Ascending aorta (tissue), 2 donors: Measurements from ENCODE around the gene DLGAP4. TPM values are rescaled to one million over a fixed set of nuclear protein-coding genes. Genes with fewer than 3 reads are reported as not detected.

Source experiments
- DNase-seq, 2 donors: peaks; one replicate each; pipeline ENCODE4 v3.0.0-alpha.2; 2019; ENCODE audit warnings: low spot score in 2 of 2
- H3K27ac ChIP-seq, 2 donors: fragments of 200-600 bp; sonication (generic); one replicate each; pipeline ENCODE4 v1.5.1; 2016 to 2017; ENCODE audit warnings: mild to moderate bottlenecking in 1 of 2
- H3K27me3 ChIP-seq: fragments of 200-600 bp; sonication (generic); one replicate; pipeline ENCODE4 v1.5.1; 2017
- H3K36me3 ChIP-seq, 2 donors: fragments of 200-600 bp; sonication (generic); one replicate each; pipeline ENCODE4 v1.5.1; 2016
- H3K4me1 ChIP-seq, 2 donors: fragments of 200-600 bp; sonication (generic); one replicate each; pipeline ENCODE4 v1.5.1; 2016 to 2017; ENCODE audit warnings: mild to moderate bottlenecking in 1 of 2
- H3K4me3 ChIP-seq, 2 donors: fragments of 200-600 bp; sonication (generic); one replicate each; pipeline ENCODE4 v1.5.1; 2016 to 2017; ENCODE audit warnings: mild to moderate bottlenecking in 1 of 2
- H3K9me3 ChIP-seq, 2 donors: fragments of 200-600 bp; sonication (generic); one replicate each; pipeline ENCODE4 v1.5.1; 2016
- intact Hi-C: fragments of 100-400 bp; cut with DNase I; formaldehyde crosslinking; loops from one replicate; pipeline ENCODE4 v1.15.1; 2023
- total RNA-seq: library from RNA; depleted of rRNA; stranded (reverse); fragments of >200 nt; gene quantifications from one replicate; pipeline ENCODE4 v1.1.0, GENCODE V29; 2016
- TF ChIP-seq, protein P1 (sequence below), 3 experiments: fragments of 200-600 bp in 2 of 3; fragments of 450-650 bp in 1 of 3; sonication (generic) in 2 of 3; IDR thresholded peaks; one replicate each; pipeline ENCODE4 v1.5.1; 2016 to 2019; ENCODE audit warnings: antibody characterized with exemption in 3 of 3, mild to moderate bottlenecking in 1 of 3, moderate library complexity in 1 of 3

Gene DLGAP4
- total RNA-seq, 1 donor from 2014 or later: 98.2 TPM

DNA sequence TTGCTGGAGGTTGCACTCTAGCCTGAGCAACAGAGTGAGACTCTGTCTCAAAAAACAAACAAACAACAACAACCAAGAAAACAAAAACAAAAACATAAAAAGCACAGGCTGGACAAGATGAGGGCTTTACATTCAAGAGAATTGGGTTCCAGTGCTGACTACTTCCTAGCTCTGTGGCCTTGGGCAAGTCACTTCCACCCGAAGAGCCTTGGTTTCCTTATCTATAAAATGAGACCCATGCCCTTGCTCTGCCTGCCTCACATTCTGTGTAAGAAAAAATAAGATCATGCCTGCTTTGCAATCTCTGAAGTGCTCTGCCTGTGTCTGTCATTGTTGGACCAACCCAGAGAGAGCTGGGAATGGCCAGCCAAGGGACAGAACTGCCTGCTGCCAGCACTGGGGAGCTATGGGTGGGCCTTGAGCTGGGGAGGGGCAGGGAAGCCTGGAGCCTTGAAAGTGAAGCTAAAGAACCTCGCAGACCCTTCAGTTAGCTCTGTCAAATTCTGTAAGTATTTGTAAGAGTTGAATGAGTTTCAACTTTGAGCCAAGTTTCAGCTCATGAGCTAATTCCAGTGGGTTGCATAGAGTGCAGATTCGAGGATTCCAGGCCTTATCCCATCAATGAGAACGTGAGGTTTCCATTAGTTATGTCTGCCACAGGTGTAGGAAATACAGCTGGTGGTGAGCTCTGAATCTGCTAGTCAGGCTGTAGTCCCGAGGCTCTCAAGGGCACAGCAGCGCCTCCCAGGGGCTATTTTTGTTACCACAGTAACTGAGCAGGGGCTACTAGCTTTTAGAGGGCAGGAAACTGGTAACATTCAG is 93.2 kb downstream of the DLGAP4 start:
- no peaks in the 10 kb centered on the region for H3K9me3 ChIP-seq
- no peak overlapping the region for H3K4me3 ChIP-seq
- no peaks in the 10 kb centered on the region for H3K36me3 ChIP-seq
- peaks cover 8% of the 10 kb centered on the region for H3K27me3 ChIP-seq
- no peak for DNase-seq
- intact Hi-C loops: no loop called here
- no peak overlapping the region for H3K27ac ChIP-seq
- no peaks in the 10 kb centered on the region for H3K4me1 ChIP-seq
- TF ChIP-seq, protein P1, sequence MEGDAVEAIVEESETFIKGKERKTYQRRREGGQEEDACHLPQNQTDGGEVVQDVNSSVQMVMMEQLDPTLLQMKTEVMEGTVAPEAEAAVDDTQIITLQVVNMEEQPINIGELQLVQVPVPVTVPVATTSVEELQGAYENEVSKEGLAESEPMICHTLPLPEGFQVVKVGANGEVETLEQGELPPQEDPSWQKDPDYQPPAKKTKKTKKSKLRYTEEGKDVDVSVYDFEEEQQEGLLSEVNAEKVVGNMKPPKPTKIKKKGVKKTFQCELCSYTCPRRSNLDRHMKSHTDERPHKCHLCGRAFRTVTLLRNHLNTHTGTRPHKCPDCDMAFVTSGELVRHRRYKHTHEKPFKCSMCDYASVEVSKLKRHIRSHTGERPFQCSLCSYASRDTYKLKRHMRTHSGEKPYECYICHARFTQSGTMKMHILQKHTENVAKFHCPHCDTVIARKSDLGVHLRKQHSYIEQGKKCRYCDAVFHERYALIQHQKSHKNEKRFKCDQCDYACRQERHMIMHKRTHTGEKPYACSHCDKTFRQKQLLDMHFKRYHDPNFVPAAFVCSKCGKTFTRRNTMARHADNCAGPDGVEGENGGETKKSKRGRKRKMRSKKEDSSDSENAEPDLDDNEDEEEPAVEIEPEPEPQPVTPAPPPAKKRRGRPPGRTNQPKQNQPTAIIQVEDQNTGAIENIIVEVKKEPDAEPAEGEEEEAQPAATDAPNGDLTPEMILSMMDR (IDR thresholded peaks at IDR 0.05): no peak

DNA sequence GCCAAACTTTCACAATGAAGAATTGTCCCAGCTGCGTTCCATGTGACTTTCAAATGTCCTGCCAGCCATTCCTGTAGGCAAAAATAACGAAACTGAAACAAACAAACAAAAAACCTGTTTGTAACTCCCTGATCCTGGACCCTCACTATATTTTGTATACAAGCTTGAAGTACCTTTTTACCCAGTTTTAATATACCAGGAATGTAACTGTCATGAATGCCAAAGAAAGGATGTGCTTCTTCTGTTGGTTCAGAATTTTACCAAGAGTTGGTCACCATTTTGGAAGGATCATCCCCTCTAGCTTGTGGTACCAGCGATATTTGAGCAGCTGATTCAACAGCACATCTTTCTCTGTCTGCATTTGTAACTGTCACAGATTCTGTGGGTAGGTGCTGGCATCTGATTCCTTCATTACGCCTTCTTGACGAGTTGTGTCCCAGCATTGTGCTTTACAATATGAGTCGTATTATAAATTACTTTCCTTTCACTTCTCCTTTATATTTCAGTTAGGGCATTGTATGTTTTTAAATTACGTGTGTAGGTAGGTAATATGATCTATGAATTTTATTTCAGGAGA is 93.9 kb downstream of the DLGAP4 start:
- no peak for DNase-seq
- Histone ChIP-seq H3K27ac (no peak overlapping the region), H3K4me1 (no peaks in the 10 kb centered on the region), H3K27me3 (peaks cover 8% of the 10 kb centered on the region), H3K4me3 (no peak overlapping the region), H3K9me3 (no peaks in the 10 kb centered on the region), H3K36me3 (no peaks in the 10 kb centered on the region)
- intact Hi-C loops: no loop called here
- TF ChIP-seq, protein P1 (IDR thresholded peaks at IDR 0.05): no peak

DNA sequence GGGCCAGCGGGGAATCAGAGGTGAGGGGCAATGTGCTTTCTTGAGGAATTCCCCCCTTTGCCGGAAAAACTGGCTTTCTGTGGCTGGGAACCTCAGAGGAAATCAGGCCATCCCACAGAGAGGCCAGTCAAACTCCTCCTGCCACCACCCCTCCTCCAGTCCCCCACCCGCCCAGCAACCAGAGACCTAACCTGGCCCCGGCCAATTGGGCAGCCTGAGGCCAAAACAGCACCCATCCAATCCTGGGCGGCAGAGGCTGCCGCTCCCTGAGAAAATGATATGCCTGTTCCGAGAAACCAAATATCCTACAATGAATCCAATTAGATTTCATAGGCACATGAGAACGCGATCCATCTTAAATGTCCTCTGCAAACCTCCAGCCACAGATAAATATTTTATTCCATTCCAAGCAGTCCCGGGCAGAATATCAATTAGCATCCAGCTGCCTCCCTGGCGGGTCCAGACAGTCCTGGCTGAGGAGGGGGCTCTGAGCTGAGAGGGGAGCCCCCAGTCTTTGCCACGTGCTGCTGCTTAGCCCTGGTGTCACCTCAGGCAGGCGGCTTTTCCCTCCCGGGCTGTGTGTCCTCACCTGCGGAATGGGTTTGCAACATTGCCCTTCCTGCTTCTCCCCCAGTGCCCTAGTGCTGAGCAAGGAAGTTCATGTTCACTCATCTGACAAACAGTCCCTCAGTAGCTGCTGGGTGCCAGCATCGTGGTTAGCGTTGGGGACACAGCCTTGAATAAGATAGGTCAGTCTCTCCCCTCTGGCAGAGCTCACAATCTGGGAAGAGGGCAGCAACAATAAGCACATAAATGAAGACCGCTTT is 95.0 kb downstream of the DLGAP4 start:
- H3K27ac ChIP-seq: no peak overlapping the region
- no peaks in the 10 kb centered on the region for H3K36me3 ChIP-seq
- TF ChIP-seq, protein P1 (IDR thresholded peaks at IDR 0.05): no peak
- no peak for DNase-seq
- H3K4me1 ChIP-seq: no peaks in the 10 kb centered on the region
- H3K27me3 ChIP-seq: peaks cover 8% of the 10 kb centered on the region
- H3K9me3 ChIP-seq: no peaks in the 10 kb centered on the region
- H3K4me3 ChIP-seq: no peak overlapping the region
- intact Hi-C loops: no loop called here

DNA sequence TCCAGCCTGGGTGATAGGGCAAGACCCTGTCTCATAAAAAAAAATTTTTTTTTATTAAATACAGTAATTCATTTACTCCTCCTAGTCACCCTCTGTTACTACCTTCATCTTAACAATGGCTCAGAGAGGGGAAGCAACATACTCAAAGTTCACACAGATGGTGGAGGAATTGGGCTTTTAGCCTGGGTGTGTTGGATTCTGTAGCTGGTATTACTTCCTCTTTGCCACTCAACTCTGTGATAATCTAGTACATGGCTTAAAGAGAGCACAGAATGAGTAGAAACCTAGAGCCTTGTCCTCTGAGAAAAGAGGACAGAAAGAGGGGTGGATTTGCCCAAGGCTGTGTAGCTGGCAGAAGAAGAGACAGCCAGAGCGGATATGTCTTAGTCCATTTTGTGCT is 96.6 kb downstream of the DLGAP4 start:
- intact Hi-C loops: no loop called here
- no peak for DNase-seq
- no peak overlapping the region for H3K4me3 ChIP-seq
- TF ChIP-seq, protein P1 (IDR thresholded peaks at IDR 0.05): no peak
- no peaks in the 10 kb centered on the region for H3K4me1 ChIP-seq
- H3K36me3 ChIP-seq: no peaks in the 10 kb centered on the region
- peaks cover 8% of the 10 kb centered on the region for H3K27me3 ChIP-seq
- H3K27ac ChIP-seq: no peak overlapping the region
- H3K9me3 ChIP-seq: no peaks in the 10 kb centered on the region

DNA sequence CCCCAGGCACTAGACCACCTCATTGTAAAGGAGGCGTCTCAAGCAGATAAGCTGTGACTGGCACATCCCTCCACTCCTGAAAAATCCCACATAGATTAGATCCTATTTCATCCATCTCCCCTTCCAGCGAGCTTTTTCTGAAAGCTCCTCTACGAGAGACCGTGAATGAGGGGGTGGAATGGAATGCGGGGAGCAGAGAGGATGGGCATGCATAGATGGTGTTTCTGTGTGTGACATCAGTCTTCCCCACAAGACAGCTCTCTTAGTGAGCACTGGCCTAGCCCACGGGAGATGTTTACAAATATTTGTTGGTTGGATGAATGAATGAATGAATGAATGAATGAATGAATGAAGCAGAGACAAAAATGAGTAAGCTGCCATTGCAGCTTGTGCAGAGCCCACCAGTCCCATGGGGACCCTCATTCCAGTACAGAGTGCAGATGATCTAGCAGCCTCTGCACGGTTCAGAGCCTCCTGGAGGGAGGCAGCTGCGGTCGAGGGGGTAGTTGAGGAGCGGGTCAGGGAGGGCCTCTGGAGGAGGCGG is 98.4 kb downstream of the DLGAP4 start:
- TF ChIP-seq, protein P1 (IDR thresholded peaks at IDR 0.05): no peak
- no peak overlapping the region for H3K27ac ChIP-seq
- no peaks in the 10 kb centered on the region for H3K4me1 ChIP-seq
- no peaks in the 10 kb centered on the region for H3K36me3 ChIP-seq
- no peak for DNase-seq
- H3K4me3 ChIP-seq: no peak overlapping the region
- H3K27me3 ChIP-seq: peaks cover 8% of the 10 kb centered on the region
- no peaks in the 10 kb centered on the region for H3K9me3 ChIP-seq
- intact Hi-C loops: no loop called here
